ENCODE data around the gene ADAMTS4. TPM values are rescaled to one million over a fixed set of nuclear protein-coding genes. Genes with fewer than 3 reads are reported as not detected.

Gene ADAMTS4
- total and polyA plus RNA-seq, 9 of the 15 experiments (the other 6 are each of a cell fraction or from before 2014, with no cell fraction given), result 0.07 to 3.7 (median 0.41) TPM

DNA sequence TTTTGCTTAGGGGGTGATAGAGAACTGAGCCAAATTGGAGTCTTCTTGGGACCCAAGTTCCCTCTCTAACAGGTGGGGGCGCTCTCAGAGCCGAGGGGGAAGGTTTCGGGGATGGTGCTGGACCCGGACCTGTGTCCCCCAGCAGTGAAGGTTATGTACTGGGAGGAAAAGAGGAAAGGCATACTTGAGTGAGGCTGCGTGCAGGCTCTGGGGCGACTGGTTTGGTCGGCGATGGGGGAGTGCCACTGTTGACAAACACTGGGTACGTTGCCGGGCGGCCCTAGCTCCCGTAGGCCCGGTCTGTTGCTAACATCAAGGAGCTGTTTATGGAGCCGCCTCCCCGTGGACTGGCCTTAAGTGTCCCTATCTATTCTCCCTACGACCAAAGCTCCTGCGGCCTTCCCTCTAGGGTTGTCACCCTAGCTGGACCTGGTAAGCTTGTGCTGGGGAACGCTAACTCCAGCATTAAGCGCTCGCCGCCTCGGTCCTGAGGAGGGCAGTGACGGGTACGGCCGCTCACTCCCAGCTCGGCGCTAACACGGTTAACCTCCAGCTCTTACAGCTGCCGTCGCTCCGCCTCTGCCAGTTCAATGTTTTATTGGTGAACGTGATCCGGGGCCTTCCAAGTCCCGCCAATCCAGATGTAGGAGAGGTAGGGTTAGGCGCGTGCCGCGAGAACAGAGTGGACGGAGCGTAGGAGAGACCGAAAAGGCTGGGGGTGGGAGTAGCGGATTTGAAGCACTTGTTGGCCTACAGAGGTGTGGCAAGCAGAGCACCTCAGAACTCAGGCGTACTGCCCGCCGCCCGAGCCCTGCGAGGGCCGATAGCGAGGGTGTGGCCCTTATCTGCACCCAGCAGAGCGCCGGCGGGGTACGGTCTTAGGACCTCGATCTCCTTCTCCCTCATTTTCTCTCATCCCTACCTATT, 32.8 kb downstream of the ADAMTS4 start, which contains the start of gene PPOX (continued):
- TF ChIP-seq, protein P1, sequence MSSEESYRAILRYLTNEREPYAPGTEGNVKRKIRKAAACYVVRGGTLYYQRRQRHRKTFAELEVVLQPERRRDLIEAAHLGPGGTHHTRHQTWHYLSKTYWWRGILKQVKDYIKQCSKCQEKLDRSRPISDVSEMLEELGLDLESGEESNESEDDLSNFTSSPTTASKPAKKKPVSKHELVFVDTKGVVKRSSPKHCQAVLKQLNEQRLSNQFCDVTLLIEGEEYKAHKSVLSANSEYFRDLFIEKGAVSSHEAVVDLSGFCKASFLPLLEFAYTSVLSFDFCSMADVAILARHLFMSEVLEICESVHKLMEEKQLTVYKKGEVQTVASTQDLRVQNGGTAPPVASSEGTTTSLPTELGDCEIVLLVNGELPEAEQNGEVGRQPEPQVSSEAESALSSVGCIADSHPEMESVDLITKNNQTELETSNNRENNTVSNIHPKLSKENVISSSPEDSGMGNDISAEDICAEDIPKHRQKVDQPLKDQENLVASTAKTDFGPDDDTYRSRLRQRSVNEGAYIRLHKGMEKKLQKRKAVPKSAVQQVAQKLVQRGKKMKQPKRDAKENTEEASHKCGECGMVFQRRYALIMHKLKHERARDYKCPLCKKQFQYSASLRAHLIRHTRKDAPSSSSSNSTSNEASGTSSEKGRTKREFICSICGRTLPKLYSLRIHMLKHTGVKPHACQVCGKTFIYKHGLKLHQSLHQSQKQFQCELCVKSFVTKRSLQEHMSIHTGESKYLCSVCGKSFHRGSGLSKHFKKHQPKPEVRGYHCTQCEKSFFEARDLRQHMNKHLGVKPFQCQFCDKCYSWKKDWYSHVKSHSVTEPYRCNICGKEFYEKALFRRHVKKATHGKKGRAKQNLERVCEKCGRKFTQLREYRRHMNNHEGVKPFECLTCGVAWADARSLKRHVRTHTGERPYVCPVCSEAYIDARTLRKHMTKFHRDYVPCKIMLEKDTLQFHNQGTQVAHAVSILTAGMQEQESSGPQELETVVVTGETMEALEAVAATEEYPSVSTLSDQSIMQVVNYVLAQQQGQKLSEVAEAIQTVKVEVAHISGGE (CRISPR knock-in tag; IDR thresholded peaks at IDR 0.05), result peak in 2 of 3 experiments; percentile 9 to 80; a peak in 2 of 6 replicates
- TF ChIP-seq ELF4 (CRISPR knock-in tag; IDR thresholded peaks at IDR 0.05) (0 out of 2 replicates have a peak, but pooled peaks have one; percentile 37), PRMT5 (CRISPR knock-in tag; IDR thresholded peaks at IDR 0.05) (no peak), CTBP1 (IDR thresholded peaks at IDR 0.05; ENCODE audit: borderline replicate concordance) (peak; percentile 96), SP2 (IDR thresholded peaks at IDR 0.05; ENCODE audit: extremely low read depth, low read depth, low read length, poor library complexity, severe bottlenecking) (no peak), SUPT5H (IDR thresholded peaks at IDR 0.05) (peak; percentile 93), RBM17 (IDR thresholded peaks at IDR 0.05; ENCODE audit: borderline replicate concordance, low read depth, low read length) (no peak), ZNF174 (CRISPR knock-in tag; IDR thresholded peaks at IDR 0.05) (no peak), CEBPG (CRISPR knock-in tag; IDR thresholded peaks at IDR 0.05) (peak; percentile 52; the same call in 1 of the 2 replicates), CEBPG (tag; conservative IDR thresholded peaks at IDR 0.05 in 1 of 2, IDR thresholded peaks at IDR 0.05 in 1 of 2) (no peak), ZNF77 (CRISPR knock-in tag; IDR thresholded peaks at IDR 0.05) (no peak), MTA3 (IDR thresholded peaks at IDR 0.05; ENCODE audit: borderline replicate concordance) (peak; percentile 96), ZNF79 (CRISPR knock-in tag; IDR thresholded peaks at IDR 0.05; ENCODE audit: low read depth) (no peak), PTBP1 (IDR thresholded peaks at IDR 0.05; ENCODE audit: low read depth, low read length) (no peak), NR3C1 (CRISPR knock-in tag; IDR thresholded peaks at IDR 0.05) (no peak), ZNF668 (CRISPR knock-in tag; IDR thresholded peaks at IDR 0.05) (no peak), NFIX (CRISPR knock-in tag; IDR thresholded peaks at IDR 0.05; ENCODE audit: low read depth) (no peak)
- TF ChIP-seq, protein P2, sequence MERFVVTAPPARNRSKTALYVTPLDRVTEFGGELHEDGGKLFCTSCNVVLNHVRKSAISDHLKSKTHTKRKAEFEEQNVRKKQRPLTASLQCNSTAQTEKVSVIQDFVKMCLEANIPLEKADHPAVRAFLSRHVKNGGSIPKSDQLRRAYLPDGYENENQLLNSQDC (CRISPR knock-in tag; IDR thresholded peaks at IDR 0.05), result 0 out of 2 replicates have a peak, but pooled peaks have one; percentile 7
- TF ChIP-seq, protein P3, sequence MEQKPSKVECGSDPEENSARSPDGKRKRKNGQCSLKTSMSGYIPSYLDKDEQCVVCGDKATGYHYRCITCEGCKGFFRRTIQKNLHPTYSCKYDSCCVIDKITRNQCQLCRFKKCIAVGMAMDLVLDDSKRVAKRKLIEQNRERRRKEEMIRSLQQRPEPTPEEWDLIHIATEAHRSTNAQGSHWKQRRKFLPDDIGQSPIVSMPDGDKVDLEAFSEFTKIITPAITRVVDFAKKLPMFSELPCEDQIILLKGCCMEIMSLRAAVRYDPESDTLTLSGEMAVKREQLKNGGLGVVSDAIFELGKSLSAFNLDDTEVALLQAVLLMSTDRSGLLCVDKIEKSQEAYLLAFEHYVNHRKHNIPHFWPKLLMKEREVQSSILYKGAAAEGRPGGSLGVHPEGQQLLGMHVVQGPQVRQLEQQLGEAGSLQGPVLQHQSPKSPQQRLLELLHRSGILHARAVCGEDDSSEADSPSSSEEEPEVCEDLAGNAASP (IDR thresholded peaks at IDR 0.05), result no peak
- TF ChIP-seq, protein P4, sequence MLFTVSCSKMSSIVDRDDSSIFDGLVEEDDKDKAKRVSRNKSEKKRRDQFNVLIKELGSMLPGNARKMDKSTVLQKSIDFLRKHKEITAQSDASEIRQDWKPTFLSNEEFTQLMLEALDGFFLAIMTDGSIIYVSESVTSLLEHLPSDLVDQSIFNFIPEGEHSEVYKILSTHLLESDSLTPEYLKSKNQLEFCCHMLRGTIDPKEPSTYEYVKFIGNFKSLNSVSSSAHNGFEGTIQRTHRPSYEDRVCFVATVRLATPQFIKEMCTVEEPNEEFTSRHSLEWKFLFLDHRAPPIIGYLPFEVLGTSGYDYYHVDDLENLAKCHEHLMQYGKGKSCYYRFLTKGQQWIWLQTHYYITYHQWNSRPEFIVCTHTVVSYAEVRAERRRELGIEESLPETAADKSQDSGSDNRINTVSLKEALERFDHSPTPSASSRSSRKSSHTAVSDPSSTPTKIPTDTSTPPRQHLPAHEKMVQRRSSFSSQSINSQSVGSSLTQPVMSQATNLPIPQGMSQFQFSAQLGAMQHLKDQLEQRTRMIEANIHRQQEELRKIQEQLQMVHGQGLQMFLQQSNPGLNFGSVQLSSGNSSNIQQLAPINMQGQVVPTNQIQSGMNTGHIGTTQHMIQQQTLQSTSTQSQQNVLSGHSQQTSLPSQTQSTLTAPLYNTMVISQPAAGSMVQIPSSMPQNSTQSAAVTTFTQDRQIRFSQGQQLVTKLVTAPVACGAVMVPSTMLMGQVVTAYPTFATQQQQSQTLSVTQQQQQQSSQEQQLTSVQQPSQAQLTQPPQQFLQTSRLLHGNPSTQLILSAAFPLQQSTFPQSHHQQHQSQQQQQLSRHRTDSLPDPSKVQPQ (CRISPR knock-in tag; IDR thresholded peaks at IDR 0.05; ENCODE audit: borderline replicate concordance), result no peak
